Putamen (tissue), 1 donor: Measurements from ENCODE around the gene RIPK3.
"Not testable (repeated sequence)": the region's sequence is repeated elsewhere in the genome, so short reads cannot be mapped to it uniquely, and the experiment has no call there.

ENCODE experiments used
- DNase-seq: peaks from one replicate; pipeline ENCODE4 v3.0.0-alpha.2; 2016; ENCODE audit warnings: low spot score

The RIPK3 gene

GRCh38 chr14:24343795-24344660 is 4.2 kb upstream of the RIPK3 start:
- DNase-seq: no peak

GRCh38 chr14:24342889-24343288 is 3.1 kb upstream of the RIPK3 start:
- DNase-seq: no peak

GRCh38 chr14:24340606-24341005 is 815 bp upstream of the RIPK3 start:
- no peak for DNase-seq

- no peak for DNase-seq
Observed at GRCh38 chr14:24338843-24339242, 948 bp downstream of the RIPK3 start.

- no peak for DNase-seq
Observed at GRCh38 chr14:24337824-24338175, 2.0 kb downstream of the RIPK3 start.

- no peak for DNase-seq
Observed at GRCh38 chr14:24337144-24337823, 2.5 kb downstream of the RIPK3 start.

GRCh38 chr14:24335461-24336171 is 4.2 kb downstream of the RIPK3 start:
- no peak for DNase-seq

- no peak for DNase-seq
Observed at GRCh38 chr14:24334431-24335291, 5.1 kb downstream of the RIPK3 start, which contains the start of gene ADCY4. Gene ADCY4 (minus strand): TSS chr14:24335071. CDS start chr14:24334652, 419 bp downstream.

- no peak for DNase-seq
Observed at GRCh38 chr14:24332268-24332993, 7.4 kb downstream of the RIPK3 start.

- DNase-seq: no peak
Observed at GRCh38 chr14:24331731-24332267, 8.0 kb downstream of the RIPK3 start.

GRCh38 chr14:24330973-24331674 is 8.7 kb downstream of the RIPK3 start:
- DNase-seq: no peak

GRCh38 chr14:24329736-24330135 is 10.1 kb downstream of the RIPK3 start:
- no peak for DNase-seq

GRCh38 chr14:24329073-24329663 is 10.6 kb downstream of the RIPK3 start:
- DNase-seq: no peak

- not testable (repeated sequence) for DNase-seq
Observed at GRCh38 chr14:24327914-24328313, 11.9 kb downstream of the RIPK3 start.

GRCh38 chr14:24327303-24327702 is 12.5 kb downstream of the RIPK3 start:
- DNase-seq: no peak

- no peak for DNase-seq
Observed at GRCh38 chr14:24325963-24326362, 13.8 kb downstream of the RIPK3 start.

- DNase-seq: no peak
Observed at GRCh38 chr14:24325041-24325530, 14.7 kb downstream of the RIPK3 start.

- DNase-seq: no peak
Observed at GRCh38 chr14:24324024-24324423, 15.8 kb downstream of the RIPK3 start.

- DNase-seq: no peak
Observed at GRCh38 chr14:24323341-24323740, 16.4 kb downstream of the RIPK3 start.

GRCh38 chr14:24322672-24323071 is 17.1 kb downstream of the RIPK3 start:
- DNase-seq: no peak
